ENCODE results near the gene MYT1.
"Not testable (repeated sequence)": the region's sequence is repeated elsewhere in the genome, so short reads cannot be mapped to it uniquely, and the experiment has no call there.

Gene MYT1

DNA sequence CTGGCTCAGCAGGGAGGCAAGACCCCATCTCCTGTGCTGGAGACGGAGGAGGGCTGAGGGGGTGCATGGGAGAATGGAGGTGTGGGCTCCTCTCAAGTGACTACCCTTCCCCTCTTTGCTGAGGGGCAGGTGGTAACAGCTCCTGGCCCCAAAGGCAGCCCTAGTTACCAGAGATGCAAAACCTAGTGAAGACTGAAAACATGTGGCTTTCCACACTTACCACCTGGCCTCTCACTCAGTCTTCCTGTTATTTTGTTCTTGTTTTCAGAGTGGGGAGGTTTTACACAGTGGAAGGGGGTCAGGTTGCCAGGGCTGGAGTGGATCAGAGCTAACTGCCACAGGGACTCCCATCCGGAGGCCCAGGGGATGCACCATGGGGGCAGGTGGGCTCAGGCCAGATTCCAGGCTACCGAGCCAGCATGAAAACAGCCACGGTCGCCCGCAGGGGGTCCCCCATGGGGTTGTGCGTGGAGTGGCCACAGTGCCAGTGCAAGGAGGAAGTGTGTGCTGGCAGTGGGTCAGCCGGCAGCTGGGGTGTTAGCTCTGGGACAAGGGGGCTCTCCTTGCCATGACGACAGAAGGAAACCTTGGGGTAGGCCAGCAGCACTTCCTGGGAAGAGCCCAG, 21.1 kb downstream of the MYT1 start:
- H3K4me3 ChIP-seq (replicated peaks; ENCODE audit: insufficient read depth, low read length), result no peak overlapping the region
- H3K27ac ChIP-seq (replicated peaks), result no peak overlapping the region
- TF ChIP-seq, protein P1, sequence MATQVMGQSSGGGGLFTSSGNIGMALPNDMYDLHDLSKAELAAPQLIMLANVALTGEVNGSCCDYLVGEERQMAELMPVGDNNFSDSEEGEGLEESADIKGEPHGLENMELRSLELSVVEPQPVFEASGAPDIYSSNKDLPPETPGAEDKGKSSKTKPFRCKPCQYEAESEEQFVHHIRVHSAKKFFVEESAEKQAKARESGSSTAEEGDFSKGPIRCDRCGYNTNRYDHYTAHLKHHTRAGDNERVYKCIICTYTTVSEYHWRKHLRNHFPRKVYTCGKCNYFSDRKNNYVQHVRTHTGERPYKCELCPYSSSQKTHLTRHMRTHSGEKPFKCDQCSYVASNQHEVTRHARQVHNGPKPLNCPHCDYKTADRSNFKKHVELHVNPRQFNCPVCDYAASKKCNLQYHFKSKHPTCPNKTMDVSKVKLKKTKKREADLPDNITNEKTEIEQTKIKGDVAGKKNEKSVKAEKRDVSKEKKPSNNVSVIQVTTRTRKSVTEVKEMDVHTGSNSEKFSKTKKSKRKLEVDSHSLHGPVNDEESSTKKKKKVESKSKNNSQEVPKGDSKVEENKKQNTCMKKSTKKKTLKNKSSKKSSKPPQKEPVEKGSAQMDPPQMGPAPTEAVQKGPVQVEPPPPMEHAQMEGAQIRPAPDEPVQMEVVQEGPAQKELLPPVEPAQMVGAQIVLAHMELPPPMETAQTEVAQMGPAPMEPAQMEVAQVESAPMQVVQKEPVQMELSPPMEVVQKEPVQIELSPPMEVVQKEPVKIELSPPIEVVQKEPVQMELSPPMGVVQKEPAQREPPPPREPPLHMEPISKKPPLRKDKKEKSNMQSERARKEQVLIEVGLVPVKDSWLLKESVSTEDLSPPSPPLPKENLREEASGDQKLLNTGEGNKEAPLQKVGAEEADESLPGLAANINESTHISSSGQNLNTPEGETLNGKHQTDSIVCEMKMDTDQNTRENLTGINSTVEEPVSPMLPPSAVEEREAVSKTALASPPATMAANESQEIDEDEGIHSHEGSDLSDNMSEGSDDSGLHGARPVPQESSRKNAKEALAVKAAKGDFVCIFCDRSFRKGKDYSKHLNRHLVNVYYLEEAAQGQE (IDR thresholded peaks at IDR 0.05; ENCODE audit: insufficient replicate concordance, low read depth), result no peak
- TF ChIP-seq SPI1 (IDR thresholded peaks at IDR 0.05; ENCODE audit: borderline replicate concordance, low read depth), result no peak
- no peak for TF ChIP-seq GABPA (IDR thresholded peaks at IDR 0.05; ENCODE audit: low read depth)
- TF ChIP-seq POLR2AphosphoS5 (IDR thresholded peaks at IDR 0.05; ENCODE audit: low read depth), result no peak
- TF ChIP-seq, protein P2, sequence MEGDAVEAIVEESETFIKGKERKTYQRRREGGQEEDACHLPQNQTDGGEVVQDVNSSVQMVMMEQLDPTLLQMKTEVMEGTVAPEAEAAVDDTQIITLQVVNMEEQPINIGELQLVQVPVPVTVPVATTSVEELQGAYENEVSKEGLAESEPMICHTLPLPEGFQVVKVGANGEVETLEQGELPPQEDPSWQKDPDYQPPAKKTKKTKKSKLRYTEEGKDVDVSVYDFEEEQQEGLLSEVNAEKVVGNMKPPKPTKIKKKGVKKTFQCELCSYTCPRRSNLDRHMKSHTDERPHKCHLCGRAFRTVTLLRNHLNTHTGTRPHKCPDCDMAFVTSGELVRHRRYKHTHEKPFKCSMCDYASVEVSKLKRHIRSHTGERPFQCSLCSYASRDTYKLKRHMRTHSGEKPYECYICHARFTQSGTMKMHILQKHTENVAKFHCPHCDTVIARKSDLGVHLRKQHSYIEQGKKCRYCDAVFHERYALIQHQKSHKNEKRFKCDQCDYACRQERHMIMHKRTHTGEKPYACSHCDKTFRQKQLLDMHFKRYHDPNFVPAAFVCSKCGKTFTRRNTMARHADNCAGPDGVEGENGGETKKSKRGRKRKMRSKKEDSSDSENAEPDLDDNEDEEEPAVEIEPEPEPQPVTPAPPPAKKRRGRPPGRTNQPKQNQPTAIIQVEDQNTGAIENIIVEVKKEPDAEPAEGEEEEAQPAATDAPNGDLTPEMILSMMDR (IDR thresholded peaks at IDR 0.05; ENCODE audit: insufficient read depth, low read length), result no peak
- no peaks in the 10 kb centered on the region for H3K27me3 ChIP-seq (ENCODE audit: insufficient read depth, poor library complexity, severe bottlenecking)
- DNase-seq (ENCODE audit: low read depth in 1 of 2, low spot score in 1 of 2), result no peak

DNA sequence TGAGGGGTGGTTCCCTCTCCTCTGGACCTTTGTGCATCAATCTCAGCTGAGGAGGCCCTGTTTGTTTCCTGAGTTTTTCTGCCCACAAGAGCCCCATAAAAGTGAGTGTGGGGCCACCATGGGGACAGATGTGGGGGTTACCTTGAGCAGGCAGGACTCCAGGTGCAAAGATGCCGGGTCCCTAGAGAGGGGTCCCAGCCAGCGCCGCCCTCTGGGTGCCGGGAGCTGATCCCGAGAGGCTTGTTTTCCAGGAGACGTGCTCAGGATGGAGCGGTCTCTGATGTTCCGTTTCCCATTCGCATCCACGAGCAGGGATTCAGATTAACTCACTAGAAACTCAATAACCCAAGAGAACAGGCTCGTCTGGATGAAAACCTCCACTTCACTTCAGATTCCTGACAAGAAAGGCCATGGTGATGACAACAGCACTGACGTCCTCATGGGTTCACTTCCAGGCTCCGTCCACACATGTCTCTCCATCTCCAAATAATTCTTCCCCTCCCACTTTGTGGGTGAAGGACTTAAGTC, 21.9 kb downstream of the MYT1 start:
- H3K4me3 ChIP-seq (replicated peaks; ENCODE audit: insufficient read depth, low read length), result no peak overlapping the region
- no peaks in the 10 kb centered on the region for H3K27me3 ChIP-seq (ENCODE audit: insufficient read depth, poor library complexity, severe bottlenecking)
- DNase-seq (ENCODE audit: low read depth in 1 of 2, low spot score in 1 of 2), result no peak
- TF ChIP-seq, protein P2 (IDR thresholded peaks at IDR 0.05; ENCODE audit: insufficient read depth, low read length), result no peak
- TF ChIP-seq GABPA (IDR thresholded peaks at IDR 0.05; ENCODE audit: low read depth), result no peak
- no peak for TF ChIP-seq SPI1 (IDR thresholded peaks at IDR 0.05; ENCODE audit: borderline replicate concordance, low read depth)
- TF ChIP-seq POLR2AphosphoS5 (IDR thresholded peaks at IDR 0.05; ENCODE audit: low read depth), result no peak
- TF ChIP-seq, protein P1 (IDR thresholded peaks at IDR 0.05; ENCODE audit: insufficient replicate concordance, low read depth), result no peak
- H3K27ac ChIP-seq (replicated peaks), result no peak overlapping the region

DNA sequence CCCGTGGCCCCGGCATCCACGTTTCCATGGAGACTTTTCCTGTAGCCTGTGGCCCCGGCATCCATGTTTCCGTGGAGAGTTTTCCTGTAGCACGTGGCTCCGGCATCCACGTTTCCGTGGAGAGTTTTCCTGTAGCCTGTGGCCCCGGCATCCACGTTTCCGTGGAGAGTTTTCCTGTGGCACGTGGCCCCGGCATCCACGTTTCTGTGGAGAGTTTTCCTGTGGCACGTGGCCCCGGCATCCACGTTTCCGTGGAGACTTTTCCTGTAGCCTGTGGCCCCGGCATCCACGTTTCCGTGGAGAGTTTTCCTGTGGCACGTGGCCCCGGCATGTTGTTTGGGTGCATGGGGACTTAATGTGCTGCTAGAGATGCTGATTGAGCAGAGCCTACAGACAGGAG, 23.0 kb downstream of the MYT1 start:
- not testable (repeated sequence) for H3K27me3 ChIP-seq (ENCODE audit: insufficient read depth, poor library complexity, severe bottlenecking); DNase-seq (ENCODE audit: low read depth in 1 of 2, low spot score in 1 of 2)

DNA sequence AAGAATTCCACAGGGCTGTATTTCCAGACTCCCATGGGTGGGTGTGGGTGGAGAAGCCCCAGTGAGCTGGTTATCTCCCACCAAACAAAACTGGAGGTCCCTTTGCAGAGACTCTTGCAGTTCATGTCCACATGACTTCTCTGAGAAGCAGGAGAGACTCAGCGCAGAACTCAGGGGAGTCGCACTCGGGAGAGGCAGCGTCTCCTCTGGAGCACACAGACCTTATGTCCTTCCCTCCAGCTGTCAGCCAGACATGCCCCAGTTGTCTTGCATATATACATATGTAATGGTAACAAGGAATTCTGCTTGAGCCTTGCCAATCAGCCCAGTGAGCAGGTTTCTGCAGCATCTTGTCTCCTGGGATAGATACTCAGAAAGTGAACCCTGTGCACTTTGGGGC, 23.8 kb downstream of the MYT1 start:
- DNase-seq (ENCODE audit: low read depth in 1 of 2, low spot score in 1 of 2), result no peak
- TF ChIP-seq POLR2AphosphoS5 (IDR thresholded peaks at IDR 0.05; ENCODE audit: low read depth) (no peak), SPI1 (IDR thresholded peaks at IDR 0.05; ENCODE audit: borderline replicate concordance, low read depth) (no peak), GABPA (IDR thresholded peaks at IDR 0.05; ENCODE audit: low read depth) (no peak)
- TF ChIP-seq, protein P2 (IDR thresholded peaks at IDR 0.05; ENCODE audit: insufficient read depth, low read length), result no peak
- TF ChIP-seq, protein P1 (IDR thresholded peaks at IDR 0.05; ENCODE audit: insufficient replicate concordance, low read depth), result no peak
- no peak overlapping the region for H3K4me3 ChIP-seq (replicated peaks; ENCODE audit: insufficient read depth, low read length)
- H3K27me3 ChIP-seq (ENCODE audit: insufficient read depth, poor library complexity, severe bottlenecking), result no peaks in the 10 kb centered on the region
- H3K27ac ChIP-seq (replicated peaks), result no peak overlapping the region

More for the DNA sequence above, 23.0 kb downstream of the MYT1 start:
- H3K4me3 ChIP-seq (replicated peaks; ENCODE audit: insufficient read depth, low read length); H3K27ac ChIP-seq (replicated peaks): not testable (repeated sequence)
